ENCODE measurements around the gene MTHFD1L.
A peak's percentile ranks its signal among the peaks of the same experiment; 100 is the strongest.

MTHFD1L gene

GRCh38 chr6:150994026-150994425 lies 128.5 kb downstream of the MTHFD1L start:
- DNase-seq = no peak

GRCh38 chr6:150996968-150997367 lies 131.5 kb downstream of the MTHFD1L start:
- DNase-seq = no peak

- no peak for DNase-seq
These were observed 133.6 kb downstream of the MTHFD1L start for GRCh38 chr6:150999107-150999506.

GRCh38 chr6:150999576-150999975 lies 134.1 kb downstream of the MTHFD1L start:
- DNase-seq = no peak

- DNase-seq = no peak
These were observed 136.0 kb downstream of the MTHFD1L start for GRCh38 chr6:151001387-151002056.

GRCh38 chr6:151002057-151002450 lies 136.6 kb downstream of the MTHFD1L start:
- no peak for DNase-seq

- no peak for DNase-seq
These were observed 137.0 kb downstream of the MTHFD1L start for GRCh38 chr6:151002491-151002935.

GRCh38 chr6:151004383-151005024 lies 139.0 kb downstream of the MTHFD1L start:
- no peak for DNase-seq

- DNase-seq = no peak
These were observed 139.7 kb downstream of the MTHFD1L start for GRCh38 chr6:151005164-151005563.

- DNase-seq = no peak
These were observed 140.6 kb downstream of the MTHFD1L start for GRCh38 chr6:151005896-151006632.

GRCh38 chr6:151007076-151007475 lies 141.6 kb downstream of the MTHFD1L start:
- no peak for DNase-seq

- DNase-seq = no peak
These were observed 142.4 kb downstream of the MTHFD1L start for GRCh38 chr6:151007922-151008321.

GRCh38 chr6:151008425-151008824 lies 142.9 kb downstream of the MTHFD1L start:
- DNase-seq = no peak

- no peak for DNase-seq
These were observed 144.1 kb downstream of the MTHFD1L start for GRCh38 chr6:151009576-151009975.

- no peak for DNase-seq
These were observed 144.6 kb downstream of the MTHFD1L start for GRCh38 chr6:151010071-151010470.

GRCh38 chr6:151012321-151013294 lies 147.1 kb downstream of the MTHFD1L start:
- DNase-seq = no peak

GRCh38 chr6:151014404-151015100 lies 149.1 kb downstream of the MTHFD1L start:
- peak; percentile 58 for DNase-seq

- DNase-seq = no peak
These were observed 149.7 kb downstream of the MTHFD1L start for GRCh38 chr6:151015101-151015700.

GRCh38 chr6:151016107-151016506 lies 150.6 kb downstream of the MTHFD1L start:
- no peak for DNase-seq

GRCh38 chr6:151018046-151018445 lies 152.5 kb downstream of the MTHFD1L start:
- DNase-seq = no peak

- DNase-seq = no peak
These were observed 153.6 kb downstream of the MTHFD1L start for GRCh38 chr6:151018911-151019782.
